Activated CD4-positive, alpha-beta T cell treated with anti-CD3 and anti-CD28 coated beads for 24 hours (primary cell): Measurements from ENCODE around the gene PRMT7.
A peak's percentile ranks its signal among the peaks of the same experiment; 100 is the strongest.

Experiments
- DNase-seq, 2 donors: peaks; one replicate each; pipeline ENCODE4 v3.0.0-alpha.2; 2020; ENCODE audit warnings: low read depth in 2 of 2

PRMT7 gene

GRCh38 chr16:68393333-68393732 lies 82.5 kb downstream of the PRMT7 start:
- no peak for DNase-seq

DNA sequence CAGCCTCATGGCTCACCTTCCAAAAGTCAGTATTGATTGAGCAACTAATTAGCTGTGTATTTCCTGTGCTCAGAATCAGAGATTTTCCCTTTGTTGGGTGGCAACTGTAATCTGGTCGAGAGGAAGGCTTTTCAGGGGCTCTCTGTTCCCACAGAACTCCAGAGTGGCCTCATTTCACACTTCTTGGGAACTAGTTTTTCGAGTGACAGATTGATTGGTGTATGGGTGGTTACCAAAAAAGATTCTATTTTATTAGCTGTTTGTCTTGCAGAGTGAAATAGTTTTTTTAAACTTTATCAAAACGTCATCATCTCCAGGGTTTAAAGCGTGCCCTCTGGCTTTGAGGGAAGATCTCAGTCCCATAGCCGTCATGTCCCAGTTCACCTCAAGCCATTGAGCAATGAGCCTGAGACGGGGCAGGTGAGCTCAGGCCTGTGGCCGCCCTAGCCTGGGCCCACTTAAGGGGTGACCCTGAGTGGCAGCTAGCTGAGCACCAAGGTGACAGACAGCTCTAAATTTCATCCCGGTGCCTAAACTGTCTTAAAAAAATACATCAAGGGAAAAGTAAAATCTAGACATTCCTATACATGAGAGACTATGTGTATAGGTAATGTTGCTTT lies 84.5 kb downstream of the PRMT7 start:
- no peak for DNase-seq

- DNase-seq = no peak
These were observed 85.0 kb downstream of the PRMT7 start for GRCh38 chr16:68395815-68396214.

GRCh38 chr16:68396481-68396880 lies 85.7 kb downstream of the PRMT7 start:
- DNase-seq = peak; percentile 19 to 32

DNA sequence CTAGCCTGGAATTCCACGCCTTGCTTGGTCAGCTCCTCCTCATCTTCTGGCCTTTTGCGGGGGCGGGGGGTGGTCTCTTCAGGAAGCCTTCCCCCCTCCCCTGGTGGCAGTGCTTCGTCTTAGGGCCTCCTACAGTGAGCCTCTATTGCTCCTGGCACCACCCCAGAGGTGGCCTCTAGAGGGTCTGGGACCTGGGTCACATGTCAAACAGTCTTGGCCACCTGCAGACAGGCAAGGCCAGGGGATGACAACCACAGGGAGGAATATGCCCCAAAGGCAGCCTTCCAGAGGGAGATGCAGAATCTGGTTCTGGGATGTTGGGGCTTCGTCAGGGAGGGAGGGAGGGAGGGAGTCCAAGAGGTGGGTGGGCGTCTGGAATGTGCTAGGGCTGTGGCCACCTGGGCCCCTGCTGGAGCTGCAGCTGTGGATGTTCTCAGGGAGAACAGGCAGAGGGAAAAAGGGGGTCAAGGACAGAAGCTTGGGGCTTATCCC lies 86.9 kb downstream of the PRMT7 start:
- DNase-seq = no peak

DNA sequence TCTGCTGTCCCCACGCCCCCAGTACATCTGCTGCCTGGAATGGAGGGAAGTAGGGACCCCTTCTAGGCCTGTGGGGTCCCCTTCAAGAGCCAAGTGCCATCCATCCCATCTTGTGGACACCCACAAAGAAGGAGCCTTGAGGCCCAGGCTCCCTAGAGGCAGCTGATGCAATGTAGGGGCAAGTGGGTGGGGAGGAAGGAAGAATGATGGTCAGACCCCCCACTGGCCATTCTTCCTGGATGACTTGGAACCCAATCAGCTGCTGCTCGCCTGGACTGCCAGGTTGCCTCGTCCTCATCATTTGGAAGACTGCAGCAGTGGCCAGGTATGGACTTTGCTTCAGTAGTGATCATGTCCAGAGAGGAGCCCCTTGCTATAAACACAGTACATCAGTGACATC lies 88.6 kb downstream of the PRMT7 start:
- DNase-seq = no peak

DNA sequence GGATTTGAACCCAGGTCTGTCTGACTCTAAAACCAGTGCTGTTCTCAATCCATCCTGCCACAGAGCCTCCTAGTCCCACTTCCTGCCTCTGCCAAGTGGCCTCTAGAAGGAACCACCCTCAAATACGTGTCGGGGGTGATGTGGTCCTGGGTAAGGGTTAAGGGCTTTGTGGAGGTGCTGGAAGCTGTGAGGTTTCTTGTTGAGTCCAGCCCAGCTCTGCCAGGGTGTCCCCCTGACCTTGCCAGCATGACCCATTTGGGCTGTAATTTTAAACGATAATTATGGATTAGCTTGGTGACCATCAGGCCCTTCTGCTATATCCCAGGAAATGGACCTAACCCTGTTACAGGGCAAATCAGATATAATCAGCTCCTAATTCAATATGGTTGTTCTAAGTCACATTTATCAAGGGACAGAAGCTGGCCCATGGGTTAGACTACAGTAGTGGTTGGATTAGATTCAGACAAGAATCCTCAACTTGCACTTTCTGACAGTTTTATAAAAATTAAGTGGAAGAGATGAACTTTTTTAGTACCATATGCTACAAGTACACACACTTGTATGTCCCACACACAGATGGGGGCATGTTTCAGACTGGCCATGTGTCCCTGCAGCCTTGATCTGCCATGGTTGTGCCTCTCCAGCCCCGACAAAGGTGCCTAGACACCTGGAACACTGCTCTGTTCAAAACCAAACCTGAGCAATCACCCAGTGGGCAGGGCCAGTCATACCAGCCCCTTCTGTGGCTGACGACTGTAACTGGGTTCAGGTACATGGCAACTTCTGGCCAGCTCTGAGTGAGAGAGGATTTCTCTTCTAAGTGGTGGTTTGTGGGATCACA lies 89.5 kb downstream of the PRMT7 start:
- DNase-seq = no peak

- no peak for DNase-seq
These were observed 90.2 kb downstream of the PRMT7 start for GRCh38 chr16:68400924-68401460.

GRCh38 chr16:68401871-68402747 lies 91.3 kb downstream of the PRMT7 start:
- DNase-seq = no peak

DNA sequence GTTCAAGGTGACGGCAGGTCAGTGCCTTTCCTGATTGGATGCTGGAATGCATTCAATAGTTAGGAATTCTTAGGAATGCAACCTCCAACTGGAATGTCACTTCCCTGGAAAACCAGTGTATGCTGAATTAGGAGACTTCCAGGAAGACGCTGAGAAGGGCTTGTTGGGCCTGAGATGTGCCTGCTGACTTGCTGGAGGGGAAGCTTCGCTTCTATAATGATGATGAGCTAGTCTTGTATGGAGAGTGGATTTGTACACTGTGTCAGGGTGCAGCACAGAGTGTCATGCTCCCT lies 91.9 kb downstream of the PRMT7 start:
- no peak for DNase-seq

GRCh38 chr16:68403177-68403576 lies 92.4 kb downstream of the PRMT7 start:
- no peak for DNase-seq

DNA sequence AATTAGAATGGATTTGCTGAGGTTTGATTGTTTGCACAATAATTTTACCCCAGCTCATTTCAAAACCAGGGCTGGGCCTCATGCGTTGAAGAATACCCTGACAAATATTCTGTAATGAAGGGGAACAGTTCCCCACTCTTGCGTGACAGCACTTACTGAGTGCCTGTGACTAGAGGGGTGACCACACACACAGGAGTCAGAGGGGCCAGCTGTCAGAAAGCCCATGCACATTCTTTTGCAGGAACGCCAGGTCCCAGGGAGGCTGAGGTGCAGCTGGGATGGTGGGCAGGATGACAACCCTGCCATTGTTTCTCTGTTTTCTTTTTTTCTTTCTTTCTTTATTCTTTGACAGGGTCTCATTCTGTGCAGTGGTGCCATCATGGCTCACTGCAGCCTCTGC lies 92.9 kb downstream of the PRMT7 start:
- no peak for DNase-seq

DNA sequence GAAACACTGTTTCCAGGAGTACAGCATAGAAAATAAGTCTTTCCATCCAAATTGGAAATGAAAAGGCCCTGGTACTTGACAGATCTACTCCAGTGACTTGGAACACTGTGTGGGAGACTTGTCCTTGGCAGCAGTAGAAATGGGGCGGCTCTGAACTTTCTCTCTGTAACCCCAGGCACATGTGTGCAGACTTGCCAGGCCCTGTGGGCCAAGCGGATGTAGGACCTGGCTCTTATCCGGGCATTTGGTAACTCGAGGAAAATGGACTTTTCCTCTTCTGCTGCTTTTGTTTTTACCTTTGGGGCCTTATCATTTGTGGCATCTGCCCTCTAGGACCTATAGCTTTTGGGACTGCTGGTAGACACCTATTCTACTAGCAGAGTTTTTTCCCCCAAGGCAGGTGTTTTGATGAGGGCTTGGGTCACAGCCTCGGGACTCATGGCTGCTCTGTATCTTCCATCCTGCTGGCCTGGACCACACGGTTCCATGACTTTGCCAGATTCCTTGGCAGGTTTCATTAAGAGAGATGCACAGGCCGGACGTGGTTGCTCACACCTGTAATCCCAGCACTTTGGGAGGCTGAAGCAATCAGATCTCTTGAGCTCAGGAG lies 94.0 kb downstream of the PRMT7 start:
- DNase-seq = no peak

DNA sequence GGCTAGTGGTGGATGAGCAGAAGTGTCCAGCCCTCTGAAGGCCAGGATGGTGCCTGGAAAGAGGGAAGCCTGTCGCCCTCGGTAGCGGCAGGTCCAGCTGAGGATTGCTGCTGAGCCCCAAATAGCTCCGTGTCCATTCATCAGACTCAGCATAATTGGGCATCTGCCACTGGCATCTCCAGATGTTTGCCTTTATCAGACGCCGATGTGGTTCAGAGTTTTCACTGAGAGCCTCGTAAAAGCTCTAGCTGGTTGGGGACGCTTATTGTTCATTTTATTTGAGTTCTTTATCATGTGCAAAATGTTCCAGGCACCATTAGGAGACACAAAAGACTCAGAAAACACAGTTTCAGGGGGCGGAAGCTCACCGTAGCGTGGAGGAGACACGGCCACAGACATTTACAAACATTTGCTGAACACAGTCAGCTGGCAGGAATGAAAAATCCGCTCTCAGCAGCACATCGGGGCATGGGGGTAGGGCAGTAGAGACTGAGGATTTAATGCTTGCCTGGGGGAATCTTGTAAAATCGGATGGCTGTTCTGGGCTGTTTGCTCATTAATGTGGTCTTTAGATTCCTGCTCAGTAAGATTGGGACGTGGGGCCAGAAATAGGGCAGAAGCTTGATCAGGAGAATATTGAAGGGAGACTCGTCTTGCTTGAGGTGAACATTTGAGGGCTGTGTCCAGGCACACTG lies 95.8 kb downstream of the PRMT7 start:
- DNase-seq = no peak
